22Rv1 (cell line): ENCODE measurements around the gene NUDT9.

ENCODE experiments used
- ZFX ChIP-seq: fragments of 450-650 bp; IDR thresholded peaks from 2 replicates; pipeline ENCODE4 v1.6.1; 2017; ENCODE audit warnings: antibody characterized with exemption, borderline replicate concordance
- TF ChIP-seq, protein P1 (sequence below): fragments of 450-650 bp; IDR thresholded peaks from 2 replicates; pipeline ENCODE4 v1.5.1; 2017; ENCODE audit warnings: mild to moderate bottlenecking

DNA sequence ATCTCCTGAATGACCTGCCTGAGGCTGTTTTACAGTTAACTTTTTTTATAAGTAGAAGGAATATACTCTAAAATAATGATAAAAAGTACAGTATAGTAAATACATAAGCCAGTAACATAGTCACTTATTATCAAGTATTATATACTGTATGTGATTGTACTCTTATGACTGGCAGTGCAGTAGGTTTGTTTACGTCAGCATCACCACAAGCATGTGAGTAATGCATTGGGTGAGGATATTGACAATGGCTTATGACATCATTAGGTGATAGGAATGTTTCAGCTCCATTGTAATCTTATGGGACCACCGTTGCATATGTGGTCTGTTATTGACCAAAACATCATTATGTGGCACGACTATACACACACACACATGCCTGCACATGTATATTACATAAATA is 20.5 kb downstream of the NUDT9 start:
- TF ChIP-seq, protein P1, sequence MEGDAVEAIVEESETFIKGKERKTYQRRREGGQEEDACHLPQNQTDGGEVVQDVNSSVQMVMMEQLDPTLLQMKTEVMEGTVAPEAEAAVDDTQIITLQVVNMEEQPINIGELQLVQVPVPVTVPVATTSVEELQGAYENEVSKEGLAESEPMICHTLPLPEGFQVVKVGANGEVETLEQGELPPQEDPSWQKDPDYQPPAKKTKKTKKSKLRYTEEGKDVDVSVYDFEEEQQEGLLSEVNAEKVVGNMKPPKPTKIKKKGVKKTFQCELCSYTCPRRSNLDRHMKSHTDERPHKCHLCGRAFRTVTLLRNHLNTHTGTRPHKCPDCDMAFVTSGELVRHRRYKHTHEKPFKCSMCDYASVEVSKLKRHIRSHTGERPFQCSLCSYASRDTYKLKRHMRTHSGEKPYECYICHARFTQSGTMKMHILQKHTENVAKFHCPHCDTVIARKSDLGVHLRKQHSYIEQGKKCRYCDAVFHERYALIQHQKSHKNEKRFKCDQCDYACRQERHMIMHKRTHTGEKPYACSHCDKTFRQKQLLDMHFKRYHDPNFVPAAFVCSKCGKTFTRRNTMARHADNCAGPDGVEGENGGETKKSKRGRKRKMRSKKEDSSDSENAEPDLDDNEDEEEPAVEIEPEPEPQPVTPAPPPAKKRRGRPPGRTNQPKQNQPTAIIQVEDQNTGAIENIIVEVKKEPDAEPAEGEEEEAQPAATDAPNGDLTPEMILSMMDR: no peak
- no peak for TF ChIP-seq ZFX
